Karpas-422 (cell line): Measurements from ENCODE around the gene PMPCB. TPM values are rescaled to one million over a fixed set of nuclear protein-coding genes. Genes with fewer than 3 reads are reported as not detected.

ENCODE experiments used
- DNase-seq: peaks from one replicate; pipeline ENCODE4 v3.0.0-alpha.2; 2015
- H2AFZ ChIP-seq: fragments of 200-600 bp; sonication (generic); 2 replicates; pipeline ENCODE4 v1.6.1; 2014; ENCODE audit warnings: antibody characterized with exemption, low read length, mixed read lengths
- H3K27ac ChIP-seq: fragments of 200-600 bp; sonication (generic); 2 replicates; pipeline ENCODE4 v1.5.1; 2014; ENCODE audit warnings: mild to moderate bottlenecking, low read length, moderate library complexity
- H3K27me3 ChIP-seq: fragments of 200-600 bp; sonication (generic); 2 replicates; pipeline ENCODE4 v1.6.1; 2014; ENCODE audit warnings: low read length, mixed read lengths
- H3K36me3 ChIP-seq: fragments of 200-600 bp; sonication (generic); 2 replicates; pipeline ENCODE4 v1.6.1; 2014; ENCODE audit warnings: low read length, mixed read lengths; ENCODE audit not compliant: insufficient read depth
- H3K4me1 ChIP-seq: fragments of 200-600 bp; sonication (generic); 2 replicates; pipeline ENCODE4 v1.6.1; 2014; ENCODE audit warnings: mild to moderate bottlenecking, low read length, mixed read lengths
- H3K4me2 ChIP-seq: fragments of 200-600 bp; sonication (generic); 2 replicates; pipeline ENCODE4 v1.6.1; 2014; ENCODE audit warnings: low read length, low read depth, mild to moderate bottlenecking; ENCODE audit not compliant: poor library complexity, severe bottlenecking
- H3K4me3 ChIP-seq: fragments of 200-600 bp; sonication (generic); 2 replicates; pipeline ENCODE4 v1.5.1; 2014; ENCODE audit warnings: mild to moderate bottlenecking, antibody characterized with exemption, low read length, mixed read lengths
- H3K79me2 ChIP-seq: fragments of 200-600 bp; sonication (generic); 2 replicates; pipeline ENCODE4 v1.6.1; 2014; ENCODE audit warnings: mild to moderate bottlenecking, low read length, mixed read lengths
- H3K9ac ChIP-seq: fragments of 200-600 bp; sonication (generic); 2 replicates; pipeline ENCODE4 v1.6.0; 2014; ENCODE audit warnings: low read length
- H3K9me2 ChIP-seq: fragments of 200-600 bp; sonication (generic), shearing (Covaris generic); replicated peaks from 2 replicates; pipeline ENCODE4 v1.6.0; 2014; ENCODE audit warnings: mild to moderate bottlenecking, low read length, moderate library complexity; ENCODE audit not compliant: insufficient read depth
- H3K9me3 ChIP-seq: fragments of 300-700, 200-600 bp; sonication (generic); 2 replicates; pipeline ENCODE4 v1.6.1; 2014; ENCODE audit warnings: low read length, mixed read lengths
- H4K20me1 ChIP-seq: fragments of 200-600 bp; sonication (generic); 2 replicates; pipeline ENCODE4 v1.6.1; 2014; ENCODE audit warnings: mild to moderate bottlenecking, antibody characterized with exemption, low read length, low read depth; ENCODE audit not compliant: insufficient read depth
- total RNA-seq: library from RNA; depleted of rRNA; stranded (reverse); fragments of >200 nt; shearing (Covaris generic); gene quantifications from 2 replicates; pipeline ENCODE4 v1.2.3, GENCODE V29; 2014; ENCODE audit warnings: low replicate concordance

PMPCB gene
- total RNA-seq, 1 experiment from 2014 or later: 117 TPM

- H4K20me1 ChIP-seq: peaks cover 5% of the 10 kb centered on the region; the same call in 1 of the 2 replicates
- peaks cover 43% of the 10 kb centered on the region for H3K36me3 ChIP-seq
- H3K27me3 ChIP-seq: no peaks in the 10 kb centered on the region
- no peaks in the 10 kb centered on the region for H3K9me3 ChIP-seq
- DNase-seq: no peak
- peaks cover 82% of the 10 kb centered on the region for H3K79me2 ChIP-seq
- peak overlapping the region; percentile 18 for H3K4me2 ChIP-seq
- no peak overlapping the region for H3K4me3 ChIP-seq
- H3K4me1 ChIP-seq: peaks cover 16% of the 10 kb centered on the region
- H3K27ac ChIP-seq: no peak overlapping the region
- H2AFZ ChIP-seq: no peak overlapping the region
- no peak overlapping the region for H3K9ac ChIP-seq
- H3K9me2 ChIP-seq: no peaks in the 10 kb centered on the region
Observed at GRCh38 chr7:103341466-103341865, 44.2 kb downstream of the PMPCB start.

GRCh38 chr7:103343332-103343731, 46.1 kb downstream of the PMPCB start:
- Histone ChIP-seq H3K79me2 (peaks cover 84% of the 10 kb centered on the region), H2AFZ (no peak overlapping the region), H3K9me2 (no peaks in the 10 kb centered on the region), H3K36me3 (peaks cover 29% of the 10 kb centered on the region), H3K27me3 (no peaks in the 10 kb centered on the region), H3K4me1 (peaks cover 25% of the 10 kb centered on the region), H3K9me3 (no peaks in the 10 kb centered on the region), H3K4me3 (peak overlapping the region; percentile 78), H3K9ac (peak overlapping the region; percentile 92), H3K4me2 (peak overlapping the region; percentile 78), H3K27ac (no peak overlapping the region; the same call in 1 of the 2 replicates), H4K20me1 (peaks cover 5% of the 10 kb centered on the region; the same call in 1 of the 2 replicates)
- no peak for DNase-seq

- Histone ChIP-seq H4K20me1 (peaks cover 5% of the 10 kb centered on the region; the same call in 1 of the 2 replicates), H3K27me3 (no peaks in the 10 kb centered on the region), H3K9ac (peak overlapping the region; percentile 92), H3K9me3 (no peaks in the 10 kb centered on the region), H2AFZ (peak overlapping the region; percentile 27; the same call in 1 of the 2 replicates), H3K9me2 (no peaks in the 10 kb centered on the region), H3K4me2 (peak overlapping the region; percentile 78), H3K36me3 (peaks cover 28% of the 10 kb centered on the region), H3K4me3 (peak overlapping the region; percentile 78), H3K79me2 (peaks cover 88% of the 10 kb centered on the region), H3K4me1 (peaks cover 31% of the 10 kb centered on the region), H3K27ac (peak overlapping the region; percentile 65)
- DNase-seq: peak; percentile 73
Observed at GRCh38 chr7:103343758-103344452, 46.7 kb downstream of the PMPCB start.

GRCh38 chr7:103344453-103345149, 47.4 kb downstream of the PMPCB start, which contains the start of gene DNAJC2:
DNAJC2 (minus strand) TSS chr7:103344767; CDS start chr7:103344622, 145 bp downstream.
- H3K9me3 ChIP-seq: no peaks in the 10 kb centered on the region
- peaks cover 22% of the 10 kb centered on the region for H3K36me3 ChIP-seq
- peak within 1 kb of the TSS; percentile 87 for H2AFZ ChIP-seq
- peaks cover 38% of the 10 kb centered on the region for H3K4me1 ChIP-seq
- peak within 1 kb of the TSS; percentile 78 for H3K4me3 ChIP-seq
- H3K4me2 ChIP-seq: peak within 1 kb of the TSS; percentile 78
- H3K79me2 ChIP-seq: peaks cover 88% of the 10 kb centered on the region
- peak within 1 kb of the TSS; percentile 92 for H3K9ac ChIP-seq
- H3K27ac ChIP-seq: peak within 1 kb of the TSS; percentile 65
- DNase-seq: peak; percentile 96
- H4K20me1 ChIP-seq: peaks cover 5% of the 10 kb centered on the region; the same call in 1 of the 2 replicates
- no peaks in the 10 kb centered on the region for H3K27me3 ChIP-seq
- H3K9me2 ChIP-seq: no peaks in the 10 kb centered on the region

- Histone ChIP-seq H3K4me2 (peak overlapping the region; percentile 83), H2AFZ (peak overlapping the region; percentile 58; the same call in 1 of the 2 replicates), H3K9ac (peak overlapping the region; percentile 81; the same call in 1 of the 2 replicates), H3K36me3 (peaks cover 7% of the 10 kb centered on the region), H3K4me1 (peaks cover 52% of the 10 kb centered on the region), H3K27me3 (no peaks in the 10 kb centered on the region), H3K4me3 (peak overlapping the region; percentile 86), H3K9me3 (no peaks in the 10 kb centered on the region), H3K9me2 (no peaks in the 10 kb centered on the region), H4K20me1 (peaks cover 3% of the 10 kb centered on the region; the same call in 1 of the 2 replicates), H3K79me2 (peaks cover 88% of the 10 kb centered on the region), H3K27ac (no peak overlapping the region)
- no peak for DNase-seq
Observed at GRCh38 chr7:103346396-103346795, 49.2 kb downstream of the PMPCB start.

- H3K79me2 ChIP-seq: peaks cover 88% of the 10 kb centered on the region
- peak within 1 kb of the TSS; percentile 86 for H3K4me3 ChIP-seq
- peak within 1 kb of the TSS; percentile 83 for H3K4me2 ChIP-seq
- H3K36me3 ChIP-seq: peaks cover 6% of the 10 kb centered on the region; the same call in 1 of the 2 replicates
- H3K9me3 ChIP-seq: no peaks in the 10 kb centered on the region
- peak; percentile 96 for DNase-seq
- H3K9ac ChIP-seq: peak within 1 kb of the TSS; percentile 81
- H3K27ac ChIP-seq: peak within 1 kb of the TSS; percentile 71
- H4K20me1 ChIP-seq: no peaks in the 10 kb centered on the region; the same call in 1 of the 2 replicates
- peak within 1 kb of the TSS; percentile 58; the same call in 1 of the 2 replicates for H2AFZ ChIP-seq
- no peaks in the 10 kb centered on the region for H3K9me2 ChIP-seq
- H3K27me3 ChIP-seq: no peaks in the 10 kb centered on the region
- H3K4me1 ChIP-seq: peaks cover 52% of the 10 kb centered on the region
Observed at GRCh38 chr7:103347507-103348267, 50.5 kb downstream of the PMPCB start, which contains the start of gene PSMC2. PSMC2 (plus strand) TSS chr7:103347643; CDS start chr7:103347712, 69 bp downstream.

- H3K27me3 ChIP-seq: no peaks in the 10 kb centered on the region
- H3K4me2 ChIP-seq: peak overlapping the region; percentile 83
- peak overlapping the region; percentile 71; the same call in 1 of the 2 replicates for H3K27ac ChIP-seq
- no peak overlapping the region for H2AFZ ChIP-seq
- DNase-seq: no peak
- H3K79me2 ChIP-seq: peaks cover 88% of the 10 kb centered on the region
- no peaks in the 10 kb centered on the region for H3K9me2 ChIP-seq
- peaks cover 12% of the 10 kb centered on the region; the same call in 1 of the 2 replicates for H3K36me3 ChIP-seq
- no peaks in the 10 kb centered on the region for H3K9me3 ChIP-seq
- H3K9ac ChIP-seq: peak overlapping the region; percentile 81
- H4K20me1 ChIP-seq: no peaks in the 10 kb centered on the region; the same call in 1 of the 2 replicates
- peak overlapping the region; percentile 86 for H3K4me3 ChIP-seq
- peaks cover 44% of the 10 kb centered on the region for H3K4me1 ChIP-seq
Observed at GRCh38 chr7:103348452-103348851, 51.2 kb downstream of the PMPCB start.
